Lung microvascular endothelial cell (primary cell): ENCODE data around the gene CCNB1. TPM values are rescaled to one million over a fixed set of nuclear protein-coding genes. Genes with fewer than 3 reads are reported as not detected.

Source experiments
- total RNA-seq: library from RNA; depleted of rRNA; stranded (reverse); fragments of >200 nt; gene quantifications from 2 replicates; pipeline ENCODE4 v1.2.1, GENCODE V29; 2014

CCNB1 gene
- total RNA-seq, 1 donor from 2014 or later = 20.4 TPM

Other genes with a start within 250 kb of the CCNB1 start
- 39.2 and 72.4 TPM in 2 replicates for gene SLC30A5, start 73.1 kb upstream of the CCNB1 start, total RNA-seq
- gene CENPH, start 22.4 kb downstream of the CCNB1 start, total RNA-seq = 0.99 and 5.7 TPM in 2 replicates
- gene CDK7, start 67.7 kb downstream of the CCNB1 start, total RNA-seq = 22.4 and 31.2 TPM in 2 replicates
- 2.2 and 3.8 TPM in 2 replicates for gene CCDC125, start 165.7 kb downstream of the CCNB1 start, total RNA-seq
- gene AK6, start 202.4 kb downstream of the CCNB1 start, total RNA-seq = 12.6 and 17.3 TPM in 2 replicates
- gene TAF9, start 202.4 kb downstream of the CCNB1 start, total RNA-seq = 66.3 and 72.8 TPM in 2 replicates
- 9.6 and 14.5 TPM in 2 replicates for gene RAD17, start 202.7 kb downstream of the CCNB1 start, total RNA-seq
- gene MARVELD2, start 248.0 kb downstream of the CCNB1 start, total RNA-seq = 1.1 and 2.0 TPM in 2 replicates